Caco-2 (cell line): ENCODE measurements around the gene HBG1. TPM values are rescaled to one million over a fixed set of nuclear protein-coding genes. Genes with fewer than 3 reads are reported as not detected.

Experiments used
- BruUV-seq: library from RNA; stranded (reverse); fragments of 400-500 nt; replicated peaks from 2 replicates; lab custom pipeline; 2021; lab: Mats Ljungman, UMichigan
- CTCF ChIA-PET: fragments of 300-600 bp; sonication (Branson Sonifier 250); formaldehyde crosslinking; loops from one replicate; lab custom pipeline; 2022; ENCODE audit warnings: antibody characterized with exemption; lab: Charles Lee
- POLR2A ChIA-PET: fragments of 300-600 bp; sonication (Branson Sonifier 250); formaldehyde crosslinking; loops from one replicate; lab custom pipeline; 2022; ENCODE audit warnings: antibody characterized with exemption; lab: Charles Lee
- DNase-seq, 2 experiments: peaks; one replicate each; pipeline versions ENCODE4 v3.0.0 to v3.0.0-alpha.2; 2020 to 2022
- H3K27me3 ChIP-seq: replicated peaks from 2 replicates; pipeline ENCODE4 v1.6.0; 2011; ENCODE audit warnings: low read length; ENCODE audit not compliant: control insufficient read depth, insufficient read depth
- H3K36me3 ChIP-seq: 2 replicates; pipeline ENCODE4 v1.5.1; 2011; ENCODE audit warnings: low read length; ENCODE audit not compliant: control insufficient read depth, insufficient read depth
- H3K4me1 ChIP-seq: fragments of 250-450 bp; sonication (Bioruptor Pico); 2 replicates; pipeline ENCODE4 v1.5.1; 2020; ENCODE audit warnings: mild to moderate bottlenecking
- H3K4me3 ChIP-seq: 2 replicates; pipeline ENCODE4 v1.5.1; 2011; ENCODE audit warnings: low read depth, mild to moderate bottlenecking, control low read depth, low read length
- H3K9me3 ChIP-seq: fragments of 250-450 bp; sonication (Bioruptor Pico); 2 replicates; pipeline ENCODE4 v1.5.1; 2020; ENCODE audit warnings: mild to moderate bottlenecking, moderate library complexity
- H3K27ac Mint-ChIP-seq: one replicate; pipeline ENCODE4 v1.8.0; 2022; ENCODE audit warnings: mixed read lengths; ENCODE audit not compliant: unreplicated experiment
- H3K27me3 Mint-ChIP-seq: one replicate; pipeline ENCODE4 v1.8.0; 2022; ENCODE audit warnings: mixed read lengths; ENCODE audit not compliant: insufficient read depth, unreplicated experiment
- H3K36me3 Mint-ChIP-seq: one replicate; pipeline ENCODE4 v1.8.0; 2022; ENCODE audit warnings: mild to moderate bottlenecking, mixed read lengths; ENCODE audit not compliant: insufficient read depth, unreplicated experiment
- H3K4me1 Mint-ChIP-seq: one replicate; pipeline ENCODE4 v1.8.0; 2022; ENCODE audit warnings: low read depth, mixed read lengths; ENCODE audit not compliant: unreplicated experiment
- H3K4me3 Mint-ChIP-seq: one replicate; pipeline ENCODE4 v1.8.0; 2022; ENCODE audit warnings: mild to moderate bottlenecking, moderate library complexity, mixed read lengths; ENCODE audit not compliant: unreplicated experiment
- H3K9me3 Mint-ChIP-seq: one replicate; pipeline ENCODE4 v1.8.0; 2022; ENCODE audit warnings: mixed read lengths; ENCODE audit not compliant: unreplicated experiment
- CTCF ChIP-seq, 2 experiments: fragments of 200-600 bp in 1 of 2; IDR thresholded peaks; 1 replicate in 1 of 2; 2 replicates in 1 of 2; pipeline versions ENCODE4 v1.5.1 to v1.8.0; 2011 to 2022; ENCODE audit warnings: antibody characterized with exemption in 1 of 2, control low read depth in 1 of 2, inconsistent platforms in 1 of 2, low read depth in 1 of 2, low read length in 1 of 2, mild to moderate bottlenecking in 1 of 2, moderate library complexity in 1 of 2; ENCODE audit not compliant: insufficient read depth in 1 of 2, severe bottlenecking in 1 of 2, unreplicated experiment in 1 of 2
- intact Hi-C: fragments of 100-400 bp; cut with micrococcal nuclease; formaldehyde crosslinking; loops from one replicate; pipeline ENCODE4 v1.10.0; 2022; ENCODE audit not compliant: unreplicated experiment
- total RNA-seq: library from RNA; stranded (reverse); gene quantifications from 2 replicates; pipeline ENCODE4 v1.2.3, GENCODE V29; 2022

Gene HBG1
- total RNA-seq, 1 experiment from 2014 or later = not detected

GRCh38 chr11:5223146-5223545, 26.5 kb downstream of the HBG1 start:
- H3K4me3 ChIP-seq = no peak overlapping the region
- CTCF ChIA-PET = no interaction called here
- TF ChIP-seq CTCF (IDR thresholded peaks at IDR 0.05; ENCODE audit: insufficient read depth in 1 of 2, low read depth in 1 of 2, low read length in 1 of 2, severe bottlenecking in 1 of 2, unreplicated experiment in 1 of 2) = no peak

GRCh38 chr11:5210376-5210885, 39.2 kb downstream of the HBG1 start:
- CTCF ChIA-PET = interaction anchor here (1.1 kb wide), 1 partner anchor 174 kb away, joined by 3 read pairs; no protein-coding TSS in a partner anchor
- no peaks in the 10 kb centered on the region for H3K4me1 Mint-ChIP-seq
- no peak overlapping the region for H3K4me3 ChIP-seq

More at GRCh38 chr11:5223146-5223545, 26.5 kb downstream of the HBG1 start:
- Histone ChIP-seq H3K36me3 (no peaks in the 10 kb centered on the region), H3K4me1 (no peaks in the 10 kb centered on the region), H3K9me3 (no peaks in the 10 kb centered on the region), H3K27me3 (no peaks in the 10 kb centered on the region)
- peaks cover 3% of the 10 kb centered on the region for H3K27me3 Mint-ChIP-seq
- POLR2A ChIA-PET = no interaction called here
- no peaks in the 10 kb centered on the region for H3K36me3 Mint-ChIP-seq
- H3K27ac Mint-ChIP-seq = no peak overlapping the region
- DNase-seq = no peak
- peaks cover 9% of the 10 kb centered on the region for H3K9me3 Mint-ChIP-seq
- H3K4me1 Mint-ChIP-seq = no peaks in the 10 kb centered on the region
- no peak overlapping the region for H3K4me3 Mint-ChIP-seq
- BruUV-seq = no TSS peak
- intact Hi-C loops = no loop called here

GRCh38 chr11:5204787-5205186, 44.9 kb downstream of the HBG1 start:
- Histone ChIP-seq H3K9me3 (no peaks in the 10 kb centered on the region), H3K27me3 (no peaks in the 10 kb centered on the region), H3K4me3 (no peak overlapping the region), H3K4me1 (no peaks in the 10 kb centered on the region), H3K36me3 (no peaks in the 10 kb centered on the region)
- no TSS peak for BruUV-seq
- H3K27me3 Mint-ChIP-seq = peaks cover 8% of the 10 kb centered on the region
- H3K36me3 Mint-ChIP-seq = no peaks in the 10 kb centered on the region
- intact Hi-C loops = loop anchor here (1.0 to 10.0 kb wide), 6 partner anchors 80 to 604 kb away; partner anchors contain the start of gene OR52N2
- peak; percentile 42 to 61 for DNase-seq
- no peaks in the 10 kb centered on the region for H3K9me3 Mint-ChIP-seq
- H3K27ac Mint-ChIP-seq = no peak overlapping the region
- CTCF ChIA-PET = no interaction called here
- POLR2A ChIA-PET = no interaction called here
- H3K4me3 Mint-ChIP-seq = no peak overlapping the region
- peak; percentile 49 to 73 for TF ChIP-seq CTCF (IDR thresholded peaks at IDR 0.05; ENCODE audit: insufficient read depth in 1 of 2, low read depth in 1 of 2, low read length in 1 of 2, severe bottlenecking in 1 of 2, unreplicated experiment in 1 of 2)
- no peaks in the 10 kb centered on the region for H3K4me1 Mint-ChIP-seq

More at GRCh38 chr11:5210376-5210885, 39.2 kb downstream of the HBG1 start:
- H3K27me3 ChIP-seq = no peaks in the 10 kb centered on the region
- no TSS peak for BruUV-seq
- DNase-seq = no peak
- Mint-ChIP-seq H3K9me3 (no peaks in the 10 kb centered on the region), H3K4me3 (no peak overlapping the region), H3K27me3 (no peaks in the 10 kb centered on the region), H3K27ac (no peak overlapping the region), H3K36me3 (no peaks in the 10 kb centered on the region)
- no peaks in the 10 kb centered on the region for H3K9me3 ChIP-seq
- no peaks in the 10 kb centered on the region for H3K36me3 ChIP-seq
- POLR2A ChIA-PET = no interaction called here
- H3K4me1 ChIP-seq = no peaks in the 10 kb centered on the region
- TF ChIP-seq CTCF (IDR thresholded peaks at IDR 0.05; ENCODE audit: insufficient read depth in 1 of 2, low read depth in 1 of 2, low read length in 1 of 2, severe bottlenecking in 1 of 2, unreplicated experiment in 1 of 2) = no peak
- intact Hi-C loops = no loop called here
